Stimulated activated CD4-positive, alpha-beta T cell treated with anti-CD3 and anti-CD28 coated beads, Interleukin-4, amount 100 ng/mL, for 1 hour (primary cell): ENCODE results near the gene AFTPH.

ENCODE experiments used
- DNase-seq: peaks from one replicate; pipeline ENCODE4 v3.0.0-alpha.2; 2020

AFTPH gene

GRCh38 chr2:64541547-64541946 lies 17.4 kb downstream of the AFTPH start:
- no peak for DNase-seq

DNA sequence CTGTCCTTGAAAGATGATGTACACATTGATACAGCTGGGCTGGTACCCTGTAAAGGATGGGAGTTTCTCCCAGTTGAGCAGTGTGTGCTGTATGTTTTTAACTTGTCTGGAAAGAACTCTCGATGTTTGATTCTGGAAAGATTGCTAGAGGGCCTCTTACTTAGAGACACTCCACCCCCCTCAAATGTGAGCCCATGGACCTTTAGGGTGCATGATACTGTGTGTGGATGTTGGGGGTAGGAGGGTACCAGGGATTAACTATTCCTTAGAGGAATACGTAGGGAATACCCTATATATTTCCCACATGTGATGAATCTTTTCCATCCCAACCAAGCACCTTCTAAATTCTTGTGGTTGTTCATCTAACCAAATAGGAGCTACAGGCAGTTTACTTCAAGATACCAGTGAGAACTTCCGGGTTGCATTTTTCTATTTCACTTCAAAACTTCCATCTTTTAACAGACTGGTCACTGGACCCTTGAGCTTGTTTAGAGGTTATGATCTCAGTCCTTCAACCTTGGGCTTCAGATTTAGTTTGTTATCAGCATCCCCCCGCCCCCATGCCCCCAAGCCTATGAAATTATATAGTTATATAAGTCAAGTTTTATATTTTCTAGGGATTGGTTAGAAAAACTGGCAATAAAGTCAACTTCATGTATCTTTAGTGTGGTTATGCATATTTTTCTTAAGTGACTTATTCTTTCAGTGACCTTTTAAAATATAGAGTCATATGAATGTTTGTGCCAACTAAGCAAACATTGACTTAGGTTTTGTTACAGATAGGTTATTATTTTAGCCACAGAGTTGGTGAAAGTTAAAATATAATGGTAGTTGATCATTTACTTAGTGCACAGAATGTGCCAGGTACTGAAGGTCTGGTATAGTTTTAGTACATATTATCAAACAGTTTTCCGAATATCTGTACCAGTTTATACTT lies 18.2 kb downstream of the AFTPH start:
- no peak for DNase-seq

GRCh38 chr2:64543008-64543697 lies 19.0 kb downstream of the AFTPH start:
- DNase-seq: no peak

DNA sequence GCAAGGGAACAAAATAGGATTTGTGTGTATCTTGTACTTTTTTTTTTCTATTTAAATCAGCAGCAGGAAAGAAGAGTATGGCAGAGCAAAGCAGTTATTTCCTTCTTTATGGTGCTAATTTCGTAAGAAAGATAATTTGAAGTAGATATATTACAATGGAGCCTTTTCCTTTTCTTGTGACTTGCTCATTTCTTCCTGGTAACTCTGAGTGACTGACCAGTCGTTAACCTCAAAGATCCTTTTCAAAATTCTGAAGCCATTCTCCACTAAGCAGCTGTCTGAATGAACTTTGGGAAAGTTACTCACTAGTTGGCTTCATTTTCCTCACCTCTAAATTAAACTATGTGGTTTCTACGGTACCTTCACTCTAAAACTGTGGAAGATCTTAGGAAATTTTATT lies 24.6 kb downstream of the AFTPH start:
- DNase-seq: no peak

DNA sequence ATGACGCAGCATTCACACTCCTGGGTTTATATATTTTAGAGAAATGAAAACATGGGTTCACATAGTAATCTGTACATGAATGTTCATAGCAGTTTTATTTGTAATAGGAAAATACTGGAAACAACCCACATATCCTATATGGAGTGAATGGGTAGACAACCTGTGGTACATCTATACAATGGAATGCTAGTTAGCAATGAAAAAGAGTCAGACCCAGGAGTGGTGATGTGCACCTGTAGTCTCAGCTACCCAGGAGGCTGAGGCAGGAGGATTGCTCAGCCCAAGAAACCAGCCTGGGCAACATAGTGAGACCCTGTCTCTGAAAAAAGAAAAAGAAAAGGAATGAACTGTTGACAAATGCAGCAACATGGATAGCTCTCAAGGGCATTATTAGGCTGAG lies 25.9 kb downstream of the AFTPH start:
- no peak for DNase-seq

GRCh38 chr2:64551851-64552250 lies 27.7 kb downstream of the AFTPH start:
- no peak for DNase-seq

DNA sequence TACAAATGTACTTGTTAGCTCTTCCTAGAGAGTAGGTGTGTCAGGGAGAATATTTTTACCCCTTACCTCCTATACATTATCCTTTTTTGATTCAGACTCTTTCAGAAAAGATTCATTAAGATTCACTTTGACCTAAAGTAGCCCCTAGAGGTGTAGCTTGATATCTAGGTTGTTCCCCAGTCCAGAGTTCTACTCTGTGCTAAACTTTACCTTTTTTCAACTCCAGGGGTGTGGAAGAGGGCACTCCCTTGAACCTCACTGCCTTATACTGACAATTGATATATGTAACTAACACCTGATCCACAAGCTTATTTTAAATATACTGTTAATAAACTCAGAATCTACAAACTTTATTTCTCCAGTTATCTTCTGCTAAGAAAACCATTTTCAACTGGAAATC lies 30.0 kb downstream of the AFTPH start:
- DNase-seq: no peak

DNA sequence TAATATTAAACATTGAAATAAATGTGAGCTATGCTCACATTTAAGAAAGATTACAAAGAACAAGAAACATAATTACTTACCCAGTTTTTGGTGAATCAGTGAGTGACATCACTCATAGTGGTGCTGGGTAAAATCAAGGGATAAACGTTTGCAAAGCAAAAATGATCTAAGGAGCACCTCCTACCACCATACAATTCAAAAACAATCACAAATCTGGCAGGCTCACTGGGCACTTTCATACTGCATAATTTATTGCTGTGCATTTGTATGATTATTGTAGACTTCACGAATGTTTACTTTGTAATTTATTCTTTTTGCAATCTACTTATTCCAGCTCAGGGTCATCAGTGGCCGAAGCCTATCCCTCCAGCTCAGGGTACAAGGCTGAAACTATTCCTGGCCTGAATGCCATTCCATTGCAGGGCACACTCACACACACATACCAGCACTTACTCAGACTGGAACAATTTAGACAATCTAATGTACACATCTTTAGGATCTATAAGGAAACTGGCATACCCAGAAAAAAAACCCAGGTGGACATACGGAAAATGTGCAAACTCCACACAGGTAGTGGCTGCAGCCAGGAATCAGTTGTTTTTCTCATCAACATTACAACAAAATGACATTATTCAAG lies 34.4 kb downstream of the AFTPH start:
- DNase-seq: no peak

DNA sequence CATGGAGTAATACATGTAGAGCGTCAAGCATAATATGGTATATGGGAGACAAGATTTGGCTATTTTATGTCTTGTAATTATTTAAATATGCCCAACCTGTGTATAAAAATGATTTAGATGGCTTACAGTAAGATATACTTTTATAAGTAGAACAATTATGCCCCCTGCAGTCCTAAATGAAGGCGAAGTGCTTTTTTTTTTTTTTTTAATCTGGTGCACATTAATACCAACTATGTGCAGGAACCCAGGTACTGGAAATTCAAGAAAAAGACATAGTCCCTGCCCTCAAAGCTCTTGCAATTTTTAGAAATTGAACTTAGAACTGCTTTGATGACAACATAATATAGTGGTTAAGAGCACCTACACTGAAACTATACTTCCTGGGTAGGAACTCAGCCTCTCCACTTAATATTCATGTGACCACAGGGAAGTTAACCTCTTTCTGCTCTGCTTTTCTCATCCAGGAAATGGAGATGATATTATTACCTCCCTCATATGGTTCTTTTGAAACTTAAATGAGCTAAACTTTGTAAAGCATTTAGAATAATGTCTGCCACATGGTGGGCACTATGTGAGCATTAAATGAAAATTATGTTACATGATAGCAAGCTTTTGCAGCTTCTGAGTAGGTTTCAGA lies 38.1 kb downstream of the AFTPH start:
- DNase-seq: no peak

DNA sequence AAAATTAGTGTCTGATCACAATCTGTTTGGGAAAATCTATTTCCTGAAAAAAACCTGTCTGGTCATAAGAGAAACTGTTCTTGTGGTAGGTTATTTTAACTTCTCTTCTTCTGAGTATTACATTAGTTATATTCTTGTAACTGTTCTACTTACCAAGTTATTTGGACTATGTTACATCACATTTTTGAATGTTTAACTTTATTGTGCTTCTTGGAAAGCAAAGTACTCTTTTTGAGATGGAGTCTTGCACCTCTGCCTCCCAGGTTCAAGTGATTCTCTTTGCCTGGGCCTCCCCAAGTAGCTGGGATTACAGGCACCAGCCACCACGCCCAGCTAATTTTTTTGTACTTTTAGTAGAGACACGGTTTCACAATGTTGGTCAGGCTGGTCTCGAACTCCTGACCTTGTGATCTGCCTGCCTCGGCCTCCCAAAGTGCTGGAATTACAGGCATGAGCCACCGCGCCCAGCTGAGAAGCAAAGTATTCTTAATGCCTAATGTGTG lies 39.4 kb downstream of the AFTPH start:
- DNase-seq: no peak

GRCh38 chr2:64565949-64566710 lies 42.0 kb downstream of the AFTPH start:
- no peak for DNase-seq

DNA sequence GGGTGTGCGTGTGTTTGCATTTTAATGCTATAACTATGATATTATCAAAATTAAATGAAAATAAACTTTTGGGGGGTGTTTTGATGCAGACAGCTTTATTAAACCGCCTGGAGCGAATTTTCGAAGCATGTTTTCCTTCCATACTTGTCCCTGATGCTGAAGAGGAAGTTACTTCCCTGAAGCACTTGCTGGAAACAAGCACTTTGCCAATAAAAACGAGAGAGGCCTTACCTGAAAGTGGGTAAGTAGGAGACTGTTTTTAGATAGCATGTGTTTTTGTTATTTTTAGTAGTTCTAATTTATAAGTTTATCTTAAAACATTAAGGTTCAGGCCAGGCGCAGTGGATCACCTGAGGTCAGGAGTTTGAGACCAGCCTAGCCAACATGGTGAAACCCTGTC lies 43.3 kb downstream of the AFTPH start:
- DNase-seq: no peak

- no peak for DNase-seq
Observed at GRCh38 chr2:64568836-64569235, 44.7 kb downstream of the AFTPH start.

DNA sequence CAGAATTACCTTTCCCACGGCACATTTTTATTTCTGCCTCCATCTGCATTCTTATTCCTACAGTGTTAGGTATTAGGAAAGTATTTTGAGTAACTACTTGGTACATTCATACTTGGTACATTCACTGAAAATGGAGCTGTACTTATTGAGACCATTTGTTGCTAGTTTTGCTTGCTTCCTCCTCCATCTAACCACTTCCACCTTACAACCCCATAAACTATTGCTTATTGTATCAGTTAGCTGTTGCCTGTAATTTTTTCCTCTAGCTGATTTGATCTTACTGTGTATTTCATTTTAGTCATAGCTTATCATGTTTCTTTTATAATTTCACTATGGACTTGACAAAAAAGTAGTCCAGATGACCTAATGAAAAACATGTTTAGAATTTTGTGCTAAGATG lies 50.7 kb downstream of the AFTPH start:
- no peak for DNase-seq

DNA sequence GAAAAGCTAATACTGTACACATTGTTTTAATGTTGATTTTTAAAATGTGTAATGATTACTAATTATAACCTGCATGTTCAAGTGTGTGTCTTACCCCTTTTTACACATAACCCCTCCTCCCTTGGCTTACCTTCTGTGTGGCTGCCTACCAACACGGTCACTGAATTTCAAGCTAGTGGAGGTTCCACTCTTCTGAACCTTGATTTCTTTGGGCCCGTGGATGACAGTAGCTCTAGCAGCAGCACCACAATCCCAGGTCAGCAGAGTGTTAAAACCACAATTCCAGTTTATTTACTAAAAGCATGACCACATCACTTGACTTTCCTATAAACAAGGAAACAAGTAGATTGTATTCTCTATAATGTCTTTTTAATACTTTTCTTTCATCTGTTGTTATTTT lies 56.9 kb downstream of the AFTPH start:
- DNase-seq: no peak

DNA sequence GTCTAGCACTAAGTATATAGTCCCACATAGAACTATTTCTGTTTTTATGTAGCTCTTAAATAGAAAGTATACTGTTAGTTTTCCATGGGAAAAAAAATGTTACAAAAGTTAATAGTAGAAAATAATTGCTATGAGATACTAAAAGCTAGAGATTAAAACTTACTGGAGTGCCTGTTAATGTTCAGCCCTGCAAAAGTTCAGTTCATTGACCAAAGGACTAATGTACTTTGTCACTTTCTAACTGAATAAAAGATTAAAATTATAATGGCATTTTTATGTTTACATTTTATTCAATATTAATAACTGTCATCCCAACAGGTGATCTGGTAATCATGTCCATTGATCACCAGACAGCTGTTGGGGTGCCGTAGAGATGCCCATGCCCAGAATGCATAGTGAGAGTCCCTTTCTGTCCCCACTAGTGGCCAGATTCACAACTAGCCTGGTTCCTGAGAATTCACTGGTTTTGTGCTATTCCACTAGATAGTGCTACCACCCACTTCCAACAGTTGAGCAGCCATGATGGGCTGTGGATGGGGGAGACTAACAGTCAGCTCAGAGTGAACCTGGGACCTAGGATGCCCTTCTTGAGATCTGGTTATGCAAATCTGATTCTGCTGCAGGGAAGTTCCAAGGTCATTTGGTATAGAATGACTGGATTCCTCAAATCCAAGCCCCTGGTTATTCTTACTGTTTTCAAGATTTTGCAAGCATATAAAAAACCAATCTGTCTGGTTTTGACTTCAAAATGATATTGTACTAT lies 57.8 kb downstream of the AFTPH start:
- DNase-seq: no peak

- no peak for DNase-seq
Observed at GRCh38 chr2:64582774-64583340, 58.7 kb downstream of the AFTPH start.

GRCh38 chr2:64586054-64586453 lies 61.9 kb downstream of the AFTPH start:
- DNase-seq: no peak

DNA sequence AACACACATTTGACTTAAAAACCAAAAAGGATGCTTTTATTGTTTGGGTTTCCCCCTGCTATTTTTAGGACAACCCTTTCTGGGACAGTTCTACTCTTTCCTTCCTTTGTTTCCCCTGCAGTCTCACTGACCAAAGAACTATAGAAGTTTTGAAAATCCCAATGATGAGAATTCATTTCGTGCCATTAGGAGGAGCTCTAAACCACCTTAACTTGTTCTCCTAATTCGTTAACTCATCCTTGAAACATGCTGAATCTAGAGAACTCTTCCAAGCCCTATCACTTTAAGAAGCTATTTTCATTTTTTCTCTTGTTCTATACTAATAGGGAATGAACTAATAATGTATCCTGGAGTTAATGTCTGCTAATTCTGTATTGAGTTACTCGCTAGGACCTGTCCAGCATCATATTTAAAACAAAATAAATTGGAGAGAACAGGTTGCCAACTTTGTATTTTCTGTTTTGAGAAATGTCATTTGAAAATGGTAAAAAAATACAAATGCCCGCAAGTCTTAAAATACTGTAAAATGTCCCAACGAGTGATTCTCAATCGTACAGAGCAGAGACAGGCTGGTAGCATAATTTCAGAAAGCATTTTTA lies 62.9 kb downstream of the AFTPH start:
- DNase-seq: no peak

- DNase-seq: no peak
Observed at GRCh38 chr2:64587561-64587960, 63.4 kb downstream of the AFTPH start.

- DNase-seq: no peak
Observed at GRCh38 chr2:64591188-64591587, 67.1 kb downstream of the AFTPH start.
